ENCODE data around the gene RTN4IP1. TPM values are rescaled to one million over a fixed set of nuclear protein-coding genes. Genes with fewer than 3 reads are reported as not detected.
"Not testable (repeated sequence)": the region's sequence is repeated elsewhere in the genome, so short reads cannot be mapped to it uniquely, and the experiment has no call there.

The RTN4IP1 gene
- total and polyA plus RNA-seq, 8 donors, result 1.5 to 3.7 (median 2.1) TPM

GRCh38 chr6:106629859-106630163 lies 513 bp upstream of the RTN4IP1 start:
- peaks cover 0 to 23% (median 18%) of the 10 kb centered on the region in 3 donors for H3K4me1 ChIP-seq
- TF ChIP-seq CTCF (IDR thresholded peaks at IDR 0.05), result no peak
- intact Hi-C loops (cut with DNase I), result no loop called here
- H3K27me3 ChIP-seq, result no peaks in the 10 kb centered on the region
- no peak for FAIRE-seq
- no peak for ATAC-seq
- H3K9me3 ChIP-seq, result no peaks in the 10 kb centered on the region
- H3K4me3 ChIP-seq, result peak overlapping the region; percentile 59 to 91 (median 82)
- WGBS, 2 donors, result 1% methylated on average over 14 of the region's 14 CpGs
- no peaks in the 10 kb centered on the region for H3K36me3 ChIP-seq
- peak overlapping the region; percentile 52 to 76 (median 64) for H3K27ac ChIP-seq
- DNase-seq, result no peak

DNA sequence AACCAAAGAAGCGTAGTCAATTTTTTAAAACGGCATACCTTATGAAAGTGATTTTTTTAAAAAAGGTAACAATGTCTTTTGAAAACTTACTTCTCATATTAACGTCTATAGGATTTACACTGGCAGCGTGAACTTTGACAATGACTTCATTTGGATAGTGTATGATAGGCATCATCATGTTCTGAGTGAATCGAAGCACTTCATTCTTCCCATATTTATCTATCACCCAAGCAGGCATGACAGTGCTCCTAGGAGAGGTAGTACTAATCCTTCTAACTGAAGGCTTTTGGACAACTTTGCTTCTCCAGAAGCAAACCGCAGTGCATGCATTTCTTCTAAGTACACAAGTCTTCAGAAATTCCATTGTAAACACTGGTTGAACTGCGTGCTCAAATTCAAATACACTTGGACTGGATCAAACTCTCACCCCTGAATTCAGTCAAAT lies 618 bp downstream of the RTN4IP1 start:
- Histone ChIP-seq H3K4me3 (peak overlapping the region; percentile 59 to 91 (median 82)), H3K27me3 (no peaks in the 10 kb centered on the region), H3K4me1 (peaks cover 0 to 23% (median 18%) of the 10 kb centered on the region in 3 donors), H3K36me3 (no peaks in the 10 kb centered on the region), H3K9me3 (no peaks in the 10 kb centered on the region), H3K27ac (peak overlapping the region in 2 of 4 donors; percentile 69 to 76)
- ATAC-seq (peak; percentile 19 to 34 (median 26)), FAIRE-seq (no peak), DNase-seq (no peak)
- 20 to 22% methylated on average over 7 of the region's 7 CpGs for whole genome bisulfite sequencing, 2 donors
- TF ChIP-seq CTCF (IDR thresholded peaks at IDR 0.05), result no peak
- intact Hi-C loops (cut with DNase I), result no loop called here

DNA sequence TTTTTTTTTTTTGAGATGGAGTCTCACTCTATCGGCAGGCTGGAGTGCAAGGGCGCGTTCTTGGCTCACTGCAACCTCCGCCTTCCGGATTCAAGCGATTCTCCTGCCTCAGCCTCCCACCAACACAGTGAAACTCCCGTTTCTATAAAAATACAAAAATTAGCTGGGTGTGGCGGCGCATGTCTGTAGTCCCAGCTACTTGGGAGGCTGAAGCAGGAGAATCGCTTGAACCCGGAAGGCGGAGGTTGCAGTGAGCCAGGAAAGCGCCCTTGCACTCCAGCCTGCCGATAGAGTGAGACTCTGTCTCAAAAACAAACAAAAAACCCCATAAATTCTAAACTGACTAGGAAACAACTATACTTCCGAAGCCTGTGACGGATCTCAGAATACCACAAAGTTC lies 1.5 kb downstream of the RTN4IP1 start:
- intact Hi-C loops (cut with DNase I); H3K27ac ChIP-seq; H3K9me3 ChIP-seq; H3K36me3 ChIP-seq; FAIRE-seq; DNase-seq; ATAC-seq; H3K27me3 ChIP-seq; H3K4me3 ChIP-seq: not testable (repeated sequence)
- H3K4me1 ChIP-seq, result peaks cover 0 to 20% (median 11%) of the 10 kb centered on the region in 3 donors
- 92 to 95% methylated on average over 16 of the region's 16 CpGs for WGBS, 2 donors

DNA sequence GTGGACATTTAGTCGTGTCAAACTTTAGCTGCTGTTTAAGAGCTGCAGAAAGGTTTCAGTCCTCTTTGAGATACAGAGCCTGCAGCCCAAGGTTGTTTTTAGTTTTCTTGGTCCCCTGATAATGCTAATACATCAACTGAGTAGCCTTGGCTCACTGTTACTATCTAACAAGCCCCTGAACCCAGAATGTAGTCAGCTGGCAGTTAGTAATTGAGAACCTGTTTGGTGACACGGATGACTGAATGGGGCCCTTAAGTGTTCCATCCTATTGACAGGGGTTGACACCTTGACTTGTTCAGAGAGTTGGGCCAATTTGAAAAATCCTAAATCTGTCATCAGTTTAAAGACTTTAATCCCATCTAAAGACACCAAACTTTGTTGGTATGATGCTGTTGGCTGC lies 2.8 kb downstream of the RTN4IP1 start:
- Histone ChIP-seq H3K36me3 (no peaks in the 10 kb centered on the region), H3K27me3 (no peaks in the 10 kb centered on the region), H3K9me3 (no peaks in the 10 kb centered on the region), H3K27ac (no peak overlapping the region), H3K4me1 (peaks cover 0 to 17% (median 9%) of the 10 kb centered on the region in 3 donors), H3K4me3 (no peak overlapping the region)
- 31 to 33% methylated on average over 2 of the region's 2 CpGs for WGBS, 2 donors
- TF ChIP-seq CTCF (IDR thresholded peaks at IDR 0.05), result no peak
- FAIRE-seq (no peak), ATAC-seq (no peak), DNase-seq (no peak)
- intact Hi-C loops (cut with DNase I), result no loop called here

DNA sequence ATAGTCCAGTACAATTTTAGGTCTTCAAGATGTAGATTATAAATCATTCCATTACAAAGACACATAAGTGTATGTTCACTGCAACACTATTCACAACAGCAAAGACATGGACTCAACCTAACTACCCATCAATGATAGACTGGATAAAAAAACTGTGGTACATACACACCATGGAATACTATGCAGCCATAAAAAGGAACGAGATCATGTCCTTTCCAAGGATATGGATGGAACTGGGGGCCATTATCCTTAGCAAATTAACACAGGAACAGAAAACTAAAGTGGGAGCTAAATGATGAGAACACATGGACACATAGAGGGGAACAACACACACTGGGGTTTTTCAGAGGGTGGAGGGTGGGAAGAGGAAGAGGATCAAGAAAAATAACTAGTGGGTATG lies 6.3 kb downstream of the RTN4IP1 start:
- Histone ChIP-seq H3K27me3 (no peaks in the 10 kb centered on the region), H3K27ac (no peak overlapping the region), H3K4me3 (no peak overlapping the region), H3K4me1 (peaks cover 0 to 2% (median 0%) of the 10 kb centered on the region in 3 donors), H3K36me3 (no peaks in the 10 kb centered on the region), H3K9me3 (no peaks in the 10 kb centered on the region)
- no peak for DNase-seq
- intact Hi-C loops (cut with DNase I), result no loop called here
- WGBS, 2 donors, result 75 to 84% methylated on average over 1 of the region's 1 CpG
- ATAC-seq, result no peak
- TF ChIP-seq CTCF (IDR thresholded peaks at IDR 0.05), result no peak
- no peak for FAIRE-seq

Data from pancreas (tissue), 10 donors.